ENCODE measurements around the gene MYO1D.
A peak's percentile ranks its signal among the peaks of the same experiment; 100 is the strongest.
"Not testable (repeated sequence)": the region's sequence is repeated elsewhere in the genome, so short reads cannot be mapped to it uniquely, and the experiment has no call there.

Gene MYO1D

DNA sequence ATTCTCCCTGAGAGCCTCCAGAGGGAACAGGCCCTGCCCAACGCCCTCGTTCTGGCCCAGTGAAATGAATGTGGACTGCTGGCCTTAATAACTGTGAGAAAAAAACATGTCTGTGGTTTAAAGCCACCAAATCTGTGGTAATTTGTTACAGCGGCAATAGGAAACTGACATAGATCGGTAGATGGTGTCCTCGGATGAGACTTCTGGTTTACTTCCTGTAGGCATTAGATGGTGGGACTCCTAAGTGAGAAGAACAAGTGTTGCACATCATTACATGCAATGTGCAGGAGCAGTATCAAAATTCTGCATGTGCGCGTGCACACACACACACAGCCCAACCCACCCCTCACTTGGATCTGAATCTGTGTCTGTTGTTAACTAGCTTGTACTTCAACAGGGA lies 348.1 kb downstream of the MYO1D start:
- POLR2A ChIA-PET, result no interaction called here

GRCh38 chr17:32527146-32527545 lies 349.8 kb downstream of the MYO1D start:
- ChIA-PET CTCF (interaction anchor here (1.0 to 2.3 kb wide), 9 partner anchors 9 to 132 kb away, joined by 3 to 11 read pairs (median 3); no protein-coding TSS in a partner anchor), POLR2A (no interaction called here)
- TF ChIP-seq, protein P1, sequence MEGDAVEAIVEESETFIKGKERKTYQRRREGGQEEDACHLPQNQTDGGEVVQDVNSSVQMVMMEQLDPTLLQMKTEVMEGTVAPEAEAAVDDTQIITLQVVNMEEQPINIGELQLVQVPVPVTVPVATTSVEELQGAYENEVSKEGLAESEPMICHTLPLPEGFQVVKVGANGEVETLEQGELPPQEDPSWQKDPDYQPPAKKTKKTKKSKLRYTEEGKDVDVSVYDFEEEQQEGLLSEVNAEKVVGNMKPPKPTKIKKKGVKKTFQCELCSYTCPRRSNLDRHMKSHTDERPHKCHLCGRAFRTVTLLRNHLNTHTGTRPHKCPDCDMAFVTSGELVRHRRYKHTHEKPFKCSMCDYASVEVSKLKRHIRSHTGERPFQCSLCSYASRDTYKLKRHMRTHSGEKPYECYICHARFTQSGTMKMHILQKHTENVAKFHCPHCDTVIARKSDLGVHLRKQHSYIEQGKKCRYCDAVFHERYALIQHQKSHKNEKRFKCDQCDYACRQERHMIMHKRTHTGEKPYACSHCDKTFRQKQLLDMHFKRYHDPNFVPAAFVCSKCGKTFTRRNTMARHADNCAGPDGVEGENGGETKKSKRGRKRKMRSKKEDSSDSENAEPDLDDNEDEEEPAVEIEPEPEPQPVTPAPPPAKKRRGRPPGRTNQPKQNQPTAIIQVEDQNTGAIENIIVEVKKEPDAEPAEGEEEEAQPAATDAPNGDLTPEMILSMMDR (IDR thresholded peaks at IDR 0.05; ENCODE audit: control extremely low read depth, extremely low read depth, low read depth, missing control alignments), result no peak
- no peak for DNase-seq (ENCODE audit: extremely low spot score)

More for the DNA sequence above, 348.1 kb downstream of the MYO1D start:
- CTCF ChIA-PET, result interaction anchor here (1.7 to 2.3 kb wide), 3 partner anchors 9 to 22 kb away, joined by 5 to 11 read pairs (median 6); no protein-coding TSS in a partner anchor
- DNase-seq (ENCODE audit: extremely low spot score), result no peak
- TF ChIP-seq, protein P1 (IDR thresholded peaks at IDR 0.05; ENCODE audit: control extremely low read depth, extremely low read depth, low read depth, missing control alignments), result no peak

GRCh38 chr17:32525122-32525521 lies 351.8 kb downstream of the MYO1D start:
- CTCF ChIA-PET, result interaction anchor here (1.3 to 3.6 kb wide), 7 partner anchors 8 to 66 kb away, joined by 3 to 13 read pairs (median 12); partner anchors contain the start of gene CDK5R1
- TF ChIP-seq, protein P1 (IDR thresholded peaks at IDR 0.05; ENCODE audit: control extremely low read depth, extremely low read depth, low read depth, missing control alignments), result no peak
- POLR2A ChIA-PET, result interaction anchor here (0.8 kb wide), 1 partner anchor 43 kb away, joined by 3 read pairs; no protein-coding TSS in a partner anchor
- DNase-seq (ENCODE audit: extremely low spot score), result no peak

DNA sequence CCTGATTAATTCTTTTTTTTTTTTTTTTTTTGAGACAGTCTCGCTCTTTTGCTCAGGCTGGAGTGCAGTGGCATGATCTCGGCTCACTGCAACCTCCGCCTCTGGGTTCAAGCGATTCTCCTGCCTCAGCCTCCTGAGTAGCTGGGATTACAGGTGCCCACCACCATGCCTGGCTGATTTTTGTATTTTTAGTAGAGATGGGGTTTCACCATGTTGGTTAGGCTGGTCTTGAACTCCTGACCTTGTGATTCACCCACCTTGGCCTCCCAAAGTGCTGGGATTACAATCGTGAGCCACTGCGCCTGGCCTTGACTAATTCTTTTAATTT lies 352.4 kb downstream of the MYO1D start:
- DNase-seq (ENCODE audit: extremely low spot score), result not testable (repeated sequence)
- ChIA-PET POLR2A (interaction anchor here (0.7 to 1.9 kb wide), 8 partner anchors 14 to 45 kb away, joined by 3 to 14 read pairs (median 3); no protein-coding TSS in a partner anchor), CTCF (interaction anchor here (0.9 to 3.6 kb wide), 6 partner anchors 9 to 62 kb away, joined by 3 to 13 read pairs (median 12); partner anchors contain the start of gene CDK5R1)

DNA sequence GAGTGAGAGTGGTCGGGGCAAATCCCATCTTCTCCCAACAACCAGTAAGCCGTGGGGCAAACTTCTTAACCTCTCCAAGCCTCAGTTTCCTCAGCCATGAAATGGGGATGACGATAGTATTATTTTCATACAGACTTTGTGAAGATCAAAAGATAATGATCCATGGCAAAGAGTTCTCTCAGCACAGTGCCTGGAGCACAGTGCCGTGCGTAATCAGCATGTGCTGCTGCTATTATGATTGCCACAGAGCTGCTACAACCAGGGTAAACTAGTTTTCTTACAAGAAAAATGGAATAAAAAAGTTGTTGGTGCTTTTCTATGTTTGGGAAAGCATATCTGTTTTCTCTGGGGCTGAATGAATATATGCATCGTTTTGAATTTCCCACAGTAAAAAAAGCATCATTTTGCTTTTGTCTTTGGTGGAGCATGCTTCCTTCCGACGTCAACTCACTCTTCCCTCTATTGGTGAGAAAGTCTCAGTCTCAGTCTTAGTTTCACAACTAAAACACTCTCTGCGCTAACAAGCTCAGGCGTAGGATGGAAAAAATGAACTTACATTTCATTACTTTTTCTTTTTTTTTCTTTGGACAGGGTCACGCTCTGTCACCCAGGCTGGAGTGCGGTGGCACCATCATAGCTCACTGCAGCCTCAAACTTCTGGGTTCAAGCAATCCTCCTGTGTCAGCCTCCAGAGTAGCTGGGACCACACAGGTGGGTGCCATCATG lies 352.9 kb downstream of the MYO1D start:
- peak; percentile 74 for DNase-seq (ENCODE audit: extremely low spot score)
- ChIA-PET POLR2A (interaction anchor here (0.7 to 1.9 kb wide), 9 partner anchors 13 to 51 kb away, joined by 3 to 14 read pairs (median 3); no protein-coding TSS in a partner anchor), CTCF (interaction anchor here (0.9 to 3.6 kb wide), 9 partner anchors 10 to 65 kb away, joined by 3 to 13 read pairs (median 10); partner anchors contain the start of gene CDK5R1)
- TF ChIP-seq, protein P1 (IDR thresholded peaks at IDR 0.05; ENCODE audit: control extremely low read depth, extremely low read depth, low read depth, missing control alignments), result no peak

DNA sequence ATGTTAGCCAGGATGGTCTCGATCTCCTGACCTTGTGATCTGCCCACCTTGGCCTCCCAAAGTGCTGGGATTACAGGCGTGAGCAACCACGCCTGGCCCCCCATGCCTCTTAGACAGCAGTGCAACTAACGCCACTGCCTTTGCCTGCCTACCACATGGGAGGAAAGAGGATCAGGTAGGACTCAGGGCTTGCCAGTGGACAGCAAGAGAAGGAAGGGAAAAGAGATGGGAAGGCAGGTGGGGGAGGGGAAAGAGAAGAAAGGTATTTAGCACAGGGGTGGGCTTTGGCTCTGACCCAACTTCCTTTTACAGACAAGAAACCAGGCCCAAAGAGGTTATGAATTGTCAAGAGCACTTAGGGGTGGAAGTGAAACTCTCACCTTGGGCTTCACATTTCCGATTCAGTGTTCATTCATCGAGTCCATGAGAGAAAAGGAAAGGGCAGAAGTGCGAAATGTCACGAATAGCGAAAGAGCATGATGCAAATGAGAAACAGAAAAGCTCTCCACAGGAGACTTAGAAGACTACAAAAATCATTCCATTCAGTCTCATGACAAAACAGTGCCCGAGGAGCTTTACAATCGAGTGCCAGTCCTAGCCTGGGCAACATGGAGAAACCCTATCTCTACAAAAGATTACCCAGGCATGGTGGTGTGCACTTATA lies 353.8 kb downstream of the MYO1D start:
- POLR2A ChIA-PET, result interaction anchor here (0.7 to 1.9 kb wide), 5 partner anchors 12 to 50 kb away, joined by 3 to 14 read pairs (median 6); no protein-coding TSS in a partner anchor
- CTCF ChIA-PET, result interaction anchor here (0.7 to 3.6 kb wide), 8 partner anchors 19 to 65 kb away, joined by 3 to 13 read pairs (median 7); partner anchors contain the start of gene CDK5R1
- TF ChIP-seq, protein P1 (IDR thresholded peaks at IDR 0.05; ENCODE audit: control extremely low read depth, extremely low read depth, low read depth, missing control alignments), result no peak
- peak; percentile 77 for DNase-seq (ENCODE audit: extremely low spot score)
